ENCODE results near the gene DIRAS1. TPM values are rescaled to one million over a fixed set of nuclear protein-coding genes. Genes with fewer than 3 reads are reported as not detected.
A peak's percentile ranks its signal among the peaks of the same experiment; 100 is the strongest.

The DIRAS1 gene
- total and polyA plus RNA-seq, 2 donors (not counting 1 experiment from before 2014, with no cell fraction given): 5.2 to 19.0 TPM

DNA sequence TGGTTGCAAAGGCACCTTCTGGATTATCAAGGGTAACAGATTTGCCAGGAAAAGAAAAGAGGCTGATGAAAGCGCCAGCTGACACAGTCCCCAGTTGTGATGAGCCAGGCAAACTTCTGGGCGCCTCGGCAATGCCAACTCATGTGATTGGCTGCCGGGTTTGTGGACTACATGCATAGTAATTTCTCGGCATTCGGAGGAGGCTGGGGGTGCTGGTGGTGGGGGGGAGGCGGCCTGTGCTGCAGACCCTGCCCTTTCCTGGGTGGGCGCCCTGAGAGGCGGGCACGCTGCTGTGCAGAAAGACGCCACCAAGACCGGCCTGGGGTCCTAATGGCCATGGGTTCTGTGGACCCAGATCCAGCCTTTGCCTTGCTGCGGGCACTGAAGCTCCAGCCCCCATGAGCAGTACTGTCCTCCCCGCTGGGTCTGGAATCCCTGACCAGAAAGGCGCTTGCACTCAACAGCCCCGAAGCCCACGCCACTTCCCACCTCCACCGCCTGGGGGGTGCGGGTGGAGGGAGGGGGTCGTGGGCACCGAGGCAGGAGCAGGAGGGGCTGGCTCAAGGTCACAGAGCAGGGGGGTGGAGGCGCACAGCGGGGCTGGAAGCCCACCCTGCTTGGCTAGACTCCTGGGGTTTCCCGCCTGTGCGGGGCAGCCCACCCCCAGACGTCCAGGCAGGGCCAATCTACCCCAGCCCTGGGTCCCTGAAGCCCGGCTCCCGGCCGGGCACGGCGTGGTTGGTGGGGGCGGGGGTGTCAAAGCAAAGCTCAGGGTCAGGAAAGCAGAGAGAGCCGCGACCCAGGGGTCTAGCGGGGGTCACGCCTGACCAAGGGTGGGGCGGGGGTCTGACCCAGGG, 1.0 kb downstream of the DIRAS1 start:
- Histone ChIP-seq H3K9ac (ENCODE audit: insufficient read depth, low read length) (peak overlapping the region; percentile 7), H3K4me1 (ENCODE audit: control insufficient read depth, extremely low read depth, insufficient read depth, low read length) (peaks cover 4% of the 10 kb centered on the region), H3K79me2 (ENCODE audit: control insufficient read depth, insufficient read depth, low read length) (no peaks in the 10 kb centered on the region), H2AFZ (ENCODE audit: low read length) (no peak overlapping the region), H3K27me3 (ENCODE audit: control insufficient read depth, insufficient read depth, low read length) (no peaks in the 10 kb centered on the region), H3K27ac (ENCODE audit: insufficient read depth, low read length) (no peak overlapping the region), H3K9me3 (ENCODE audit: control insufficient read depth, insufficient read depth, low read depth, low read length) (no peaks in the 10 kb centered on the region), H4K20me1 (ENCODE audit: control insufficient read depth, extremely low read depth, insufficient read depth, low read length) (no peaks in the 10 kb centered on the region), H3K4me3 (replicated peaks in 1 of 4; ENCODE audit: control extremely low read depth in 1 of 4, insufficient read depth in 1 of 4, low read depth in 3 of 4, low read length in 4 of 4) (peak overlapping the region; percentile 7 to 60 (median 28)), H3K4me2 (ENCODE audit: extremely low read depth, insufficient read depth, low read length) (peak overlapping the region; percentile 64), H3K36me3 (ENCODE audit: control insufficient read depth, insufficient read depth, low read length) (no peaks in the 10 kb centered on the region)
- TF ChIP-seq, protein P1, sequence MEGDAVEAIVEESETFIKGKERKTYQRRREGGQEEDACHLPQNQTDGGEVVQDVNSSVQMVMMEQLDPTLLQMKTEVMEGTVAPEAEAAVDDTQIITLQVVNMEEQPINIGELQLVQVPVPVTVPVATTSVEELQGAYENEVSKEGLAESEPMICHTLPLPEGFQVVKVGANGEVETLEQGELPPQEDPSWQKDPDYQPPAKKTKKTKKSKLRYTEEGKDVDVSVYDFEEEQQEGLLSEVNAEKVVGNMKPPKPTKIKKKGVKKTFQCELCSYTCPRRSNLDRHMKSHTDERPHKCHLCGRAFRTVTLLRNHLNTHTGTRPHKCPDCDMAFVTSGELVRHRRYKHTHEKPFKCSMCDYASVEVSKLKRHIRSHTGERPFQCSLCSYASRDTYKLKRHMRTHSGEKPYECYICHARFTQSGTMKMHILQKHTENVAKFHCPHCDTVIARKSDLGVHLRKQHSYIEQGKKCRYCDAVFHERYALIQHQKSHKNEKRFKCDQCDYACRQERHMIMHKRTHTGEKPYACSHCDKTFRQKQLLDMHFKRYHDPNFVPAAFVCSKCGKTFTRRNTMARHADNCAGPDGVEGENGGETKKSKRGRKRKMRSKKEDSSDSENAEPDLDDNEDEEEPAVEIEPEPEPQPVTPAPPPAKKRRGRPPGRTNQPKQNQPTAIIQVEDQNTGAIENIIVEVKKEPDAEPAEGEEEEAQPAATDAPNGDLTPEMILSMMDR (conservative IDR thresholded peaks at IDR 0.05 in 1 of 2, IDR thresholded peaks at IDR 0.05 in 1 of 2; ENCODE audit: low read depth in 1 of 2, low read length in 2 of 2): peak in 1 of 2 donors; percentile 5
- no peak for TF ChIP-seq EZH2 (IDR thresholded peaks at IDR 0.05; ENCODE audit: low read length, missing control alignments)
- peak; percentile 26 to 27 for DNase-seq (ENCODE audit: low read depth in 2 of 2)

DNA sequence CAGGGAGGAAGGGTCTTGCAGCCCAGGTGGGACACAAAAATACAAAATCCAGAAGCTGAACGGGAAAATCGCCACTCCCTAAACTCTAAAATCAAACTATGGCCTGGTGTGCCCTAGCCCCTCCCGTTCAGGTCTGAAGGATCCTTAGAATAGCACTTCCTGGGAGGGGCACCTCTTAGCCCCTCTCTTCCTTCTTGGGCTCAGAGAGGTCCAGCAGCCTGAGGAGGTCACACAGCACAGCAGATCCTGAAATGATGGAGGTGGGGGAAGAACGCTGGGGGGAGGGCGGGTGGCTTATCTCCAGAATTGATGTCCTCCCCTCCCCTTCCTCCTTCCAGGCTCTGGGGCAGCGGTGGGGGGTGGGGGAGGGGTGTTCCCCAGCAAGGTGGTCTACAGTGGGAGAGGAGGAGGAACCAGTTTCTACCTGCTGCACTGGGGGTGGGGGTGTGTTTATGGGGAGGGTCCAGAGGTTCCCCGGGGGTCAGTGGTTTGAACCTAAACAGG, 1.9 kb downstream of the DIRAS1 start:
- H3K9ac ChIP-seq (ENCODE audit: insufficient read depth, low read length): no peak overlapping the region
- H3K4me1 ChIP-seq (ENCODE audit: control insufficient read depth, extremely low read depth, insufficient read depth, low read length): peaks cover 4% of the 10 kb centered on the region
- H2AFZ ChIP-seq (ENCODE audit: low read length): no peak overlapping the region
- H3K9me3 ChIP-seq (ENCODE audit: control insufficient read depth, insufficient read depth, low read depth, low read length): no peaks in the 10 kb centered on the region
- no peaks in the 10 kb centered on the region for H4K20me1 ChIP-seq (ENCODE audit: control insufficient read depth, extremely low read depth, insufficient read depth, low read length)
- no peak overlapping the region for H3K4me3 ChIP-seq (replicated peaks in 1 of 4; ENCODE audit: control extremely low read depth in 1 of 4, insufficient read depth in 1 of 4, low read depth in 3 of 4, low read length in 4 of 4)
- TF ChIP-seq, protein P1 (conservative IDR thresholded peaks at IDR 0.05 in 1 of 2, IDR thresholded peaks at IDR 0.05 in 1 of 2; ENCODE audit: low read depth in 1 of 2, low read length in 2 of 2): no peak
- TF ChIP-seq EZH2 (IDR thresholded peaks at IDR 0.05; ENCODE audit: low read length, missing control alignments): no peak
- no peaks in the 10 kb centered on the region for H3K27me3 ChIP-seq (ENCODE audit: control insufficient read depth, insufficient read depth, low read length)
- DNase-seq (ENCODE audit: low read depth in 2 of 2): no peak
- H3K27ac ChIP-seq (ENCODE audit: insufficient read depth, low read length): no peak overlapping the region
- H3K4me2 ChIP-seq (ENCODE audit: extremely low read depth, insufficient read depth, low read length): no peak overlapping the region
- H3K79me2 ChIP-seq (ENCODE audit: control insufficient read depth, insufficient read depth, low read length): no peaks in the 10 kb centered on the region
- H3K36me3 ChIP-seq (ENCODE audit: control insufficient read depth, insufficient read depth, low read length): no peaks in the 10 kb centered on the region

DNA sequence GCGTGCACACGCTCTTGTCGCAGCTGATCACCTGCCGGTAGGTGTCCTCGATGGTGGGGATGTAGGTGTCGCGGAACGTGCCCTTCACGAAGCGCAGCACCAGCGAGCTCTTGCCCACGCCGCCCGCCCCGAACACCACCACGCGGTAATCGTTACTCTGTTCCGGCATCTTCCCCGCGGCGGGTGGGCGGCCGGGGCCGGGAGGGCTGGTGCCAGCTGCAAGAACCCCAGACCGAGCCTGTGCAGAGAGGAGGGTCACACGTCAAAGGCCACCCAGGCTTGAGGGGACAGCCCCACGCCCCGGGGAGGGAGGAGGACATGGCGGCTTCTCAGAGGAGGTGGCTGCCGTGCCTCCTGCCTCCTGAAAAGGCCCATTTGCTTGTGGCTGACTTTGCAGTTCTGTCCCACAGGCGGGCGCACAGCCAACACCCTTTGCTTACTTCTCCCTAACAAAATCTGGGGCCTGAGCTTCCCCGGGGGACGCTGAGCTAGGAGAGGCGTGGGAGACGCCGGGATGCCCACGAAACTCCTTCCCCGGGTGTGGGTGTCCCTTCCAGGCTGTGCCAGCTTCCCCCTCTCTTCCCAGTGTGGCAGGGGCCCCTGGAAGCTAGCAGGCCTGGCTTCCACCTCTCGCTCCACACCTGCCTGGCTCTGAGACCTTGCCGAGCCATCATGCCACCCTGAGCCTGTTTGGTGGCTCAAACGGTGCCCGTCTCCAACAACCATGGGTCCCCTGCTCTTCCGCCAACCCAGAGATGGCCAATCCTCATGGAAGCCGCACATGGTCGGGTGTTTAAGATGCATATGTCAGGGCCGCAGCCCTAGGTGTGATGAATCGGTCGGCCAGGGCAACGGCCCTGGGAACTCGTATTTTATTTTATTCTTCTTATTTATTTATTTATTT, 3.3 kb downstream of the DIRAS1 start:
- no peaks in the 10 kb centered on the region for H3K9me3 ChIP-seq (ENCODE audit: control insufficient read depth, insufficient read depth, low read depth, low read length)
- H3K27me3 ChIP-seq (ENCODE audit: control insufficient read depth, insufficient read depth, low read length): no peaks in the 10 kb centered on the region
- H3K27ac ChIP-seq (ENCODE audit: insufficient read depth, low read length): no peak overlapping the region
- no peaks in the 10 kb centered on the region for H3K79me2 ChIP-seq (ENCODE audit: control insufficient read depth, insufficient read depth, low read length)
- no peak overlapping the region for H3K4me3 ChIP-seq (replicated peaks in 1 of 4; ENCODE audit: control extremely low read depth in 1 of 4, insufficient read depth in 1 of 4, low read depth in 3 of 4, low read length in 4 of 4)
- no peak overlapping the region for H3K9ac ChIP-seq (ENCODE audit: insufficient read depth, low read length)
- no peak for DNase-seq (ENCODE audit: low read depth in 2 of 2)
- no peaks in the 10 kb centered on the region for H3K4me1 ChIP-seq (ENCODE audit: control insufficient read depth, extremely low read depth, insufficient read depth, low read length)
- TF ChIP-seq, protein P1 (conservative IDR thresholded peaks at IDR 0.05 in 1 of 2, IDR thresholded peaks at IDR 0.05 in 1 of 2; ENCODE audit: low read depth in 1 of 2, low read length in 2 of 2): no peak
- no peak for TF ChIP-seq EZH2 (IDR thresholded peaks at IDR 0.05; ENCODE audit: low read length, missing control alignments)
- no peaks in the 10 kb centered on the region for H4K20me1 ChIP-seq (ENCODE audit: control insufficient read depth, extremely low read depth, insufficient read depth, low read length)
- H3K36me3 ChIP-seq (ENCODE audit: control insufficient read depth, insufficient read depth, low read length): no peaks in the 10 kb centered on the region
- no peak overlapping the region for H3K4me2 ChIP-seq (ENCODE audit: extremely low read depth, insufficient read depth, low read length)
- no peak overlapping the region for H2AFZ ChIP-seq (ENCODE audit: low read length)

Data from fibroblast of lung (primary cell).